ENCODE measurements around the gene KLHL22. TPM values are rescaled to one million over a fixed set of nuclear protein-coding genes. Genes with fewer than 3 reads are reported as not detected.
A peak's percentile ranks its signal among the peaks of the same experiment; 100 is the strongest.

Gene KLHL22
- total RNA-seq, 5 donors from 2014 or later (not counting 1 experiment from before 2014, with no cell fraction given), result 42.0 to 57.8 (median 47.1) TPM

GRCh38 chr22:20436307-20436767 lies 59.3 kb downstream of the KLHL22 start:
- Histone ChIP-seq H3K27me3 (replicated peaks in 1 of 2; ENCODE audit: control insufficient read depth in 2 of 2, extremely low read depth in 1 of 2, insufficient read depth in 2 of 2, low read length in 1 of 2) (peaks cover 15 to 77% of the 10 kb centered on the region in 2 experiments), H3K27ac (ENCODE audit: low read length) (no peak overlapping the region), H3K4me1 (ENCODE audit: control insufficient read depth in 1 of 2, extremely low read depth in 1 of 2, insufficient read depth in 2 of 2, low read length in 2 of 2) (peaks cover 2 to 32% of the 10 kb centered on the region in 2 experiments), H3K4me3 (ENCODE audit: control insufficient read depth in 1 of 2, extremely low read depth in 1 of 2, low read length in 1 of 2) (peak overlapping the region; percentile 28 to 53), H3K36me3 (ENCODE audit: control insufficient read depth in 2 of 2, extremely low read depth in 1 of 2, insufficient read depth in 1 of 2, low read length in 1 of 2) (peaks cover 1 to 4% of the 10 kb centered on the region in 2 donors), H3K9me3 (no peaks in the 10 kb centered on the region)
- ATAC-seq (replicated peaks in 1 of 4) (peak; percentile 13 to 32 (median 30)), DNase-seq (peak in 1 of 35 experiments; percentile 23)
- peak overlapping the region; percentile 73 to 88 (median 78) for H3K4me3 Mint-ChIP-seq
- POLR2A ChIA-PET, result no interaction called here
- H3K4me1 Mint-ChIP-seq, result peaks cover 20 to 29% (median 21%) of the 10 kb centered on the region in 3 donors
- H3K9me3 Mint-ChIP-seq, result no peaks in the 10 kb centered on the region
- 4% methylated on average over 50 of the region's 56 CpGs for WGBS (ENCODE audit: insufficient coverage)
- H3K27me3 Mint-ChIP-seq, result peaks cover 31 to 42% of the 10 kb centered on the region in 2 donors
- no peak overlapping the region for H3K27ac Mint-ChIP-seq
- CTCF ChIA-PET, result no interaction called here
- H3K36me3 Mint-ChIP-seq, result peaks cover 3% of the 10 kb centered on the region

GRCh38 chr22:20435436-20436306 lies 59.9 kb downstream of the KLHL22 start:
- Mint-ChIP-seq H3K4me3 (peak overlapping the region; percentile 41 to 59 (median 44)), H3K9me3 (no peaks in the 10 kb centered on the region), H3K36me3 (peaks cover 3% of the 10 kb centered on the region), H3K27ac (no peak overlapping the region), H3K4me1 (peaks cover 21 to 31% (median 21%) of the 10 kb centered on the region in 3 donors), H3K27me3 (peaks cover 31 to 42% of the 10 kb centered on the region in 2 donors)
- peaks cover 0 to 3% of the 10 kb centered on the region in 2 donors for H3K36me3 ChIP-seq (ENCODE audit: control insufficient read depth in 2 of 2, extremely low read depth in 1 of 2, insufficient read depth in 1 of 2, low read length in 1 of 2)
- H3K27me3 ChIP-seq (replicated peaks in 1 of 2; ENCODE audit: control insufficient read depth in 2 of 2, extremely low read depth in 1 of 2, insufficient read depth in 2 of 2, low read length in 1 of 2), result peaks cover 17 to 80% of the 10 kb centered on the region in 2 experiments
- 82% methylated on average over 8 of the region's 11 CpGs for WGBS (ENCODE audit: insufficient coverage)
- ATAC-seq (replicated peaks in 1 of 4) (no peak), DNase-seq (peak in 1 of 35 experiments; percentile 19)
- no peak overlapping the region for H3K4me3 ChIP-seq (ENCODE audit: control insufficient read depth in 1 of 2, extremely low read depth in 1 of 2, low read length in 1 of 2)
- CTCF ChIA-PET, result no interaction called here
- POLR2A ChIA-PET, result interaction anchor here in 1 of 2 donors (0.5 kb wide), 1 partner anchor 373 kb away, joined by 5 read pairs; no protein-coding TSS in a partner anchor
- H3K27ac ChIP-seq (ENCODE audit: low read length), result no peak overlapping the region
- no peaks in the 10 kb centered on the region for H3K9me3 ChIP-seq
- H3K4me1 ChIP-seq (ENCODE audit: control insufficient read depth in 1 of 2, extremely low read depth in 1 of 2, insufficient read depth in 2 of 2, low read length in 2 of 2), result peaks cover 3 to 38% of the 10 kb centered on the region in 2 experiments

- ChIA-PET POLR2A (no interaction called here), CTCF (no interaction called here)
- Mint-ChIP-seq H3K36me3 (peaks cover 3% of the 10 kb centered on the region), H3K27ac (no peak overlapping the region), H3K4me1 (peaks cover 21 to 38% (median 25%) of the 10 kb centered on the region in 3 donors), H3K4me3 (peak overlapping the region in 1 of 3 donors; percentile 59), H3K9me3 (no peaks in the 10 kb centered on the region), H3K27me3 (peaks cover 31 to 44% of the 10 kb centered on the region in 2 donors)
- no peaks in the 10 kb centered on the region for H3K36me3 ChIP-seq (ENCODE audit: control insufficient read depth in 2 of 2, extremely low read depth in 1 of 2, insufficient read depth in 1 of 2, low read length in 1 of 2)
- no peak for ATAC-seq (replicated peaks in 1 of 4)
- peak in 1 of 35 experiments; percentile 19 for DNase-seq
- no peak overlapping the region for H3K27ac ChIP-seq (ENCODE audit: low read length)
- peaks cover 12 to 47% of the 10 kb centered on the region in 2 experiments for H3K4me1 ChIP-seq (ENCODE audit: control insufficient read depth in 1 of 2, extremely low read depth in 1 of 2, insufficient read depth in 2 of 2, low read length in 2 of 2)
- WGBS (ENCODE audit: insufficient coverage), result 92% methylated on average over 3 of the region's 3 CpGs
- no peaks in the 10 kb centered on the region for H3K9me3 ChIP-seq
- H3K27me3 ChIP-seq (replicated peaks in 1 of 2; ENCODE audit: control insufficient read depth in 2 of 2, extremely low read depth in 1 of 2, insufficient read depth in 2 of 2, low read length in 1 of 2), result peaks cover 17 to 87% of the 10 kb centered on the region in 2 experiments
- no peak overlapping the region for H3K4me3 ChIP-seq (ENCODE audit: control insufficient read depth in 1 of 2, extremely low read depth in 1 of 2, low read length in 1 of 2)
Measured at GRCh38 chr22:20434773-20435172, 60.8 kb downstream of the KLHL22 start.

- DNase-seq (peak in 1 of 35 experiments; percentile 3), ATAC-seq (replicated peaks in 1 of 4) (no peak)
- no peaks in the 10 kb centered on the region for H3K9me3 ChIP-seq
- Mint-ChIP-seq H3K36me3 (peaks cover 3% of the 10 kb centered on the region), H3K4me3 (peak overlapping the region in 1 of 3 donors; percentile 59), H3K9me3 (no peaks in the 10 kb centered on the region), H3K27me3 (peaks cover 31 to 44% of the 10 kb centered on the region in 2 donors), H3K27ac (no peak overlapping the region), H3K4me1 (peaks cover 21 to 37% (median 25%) of the 10 kb centered on the region in 3 donors)
- peaks cover 17 to 91% of the 10 kb centered on the region in 2 experiments for H3K27me3 ChIP-seq (replicated peaks in 1 of 2; ENCODE audit: control insufficient read depth in 2 of 2, extremely low read depth in 1 of 2, insufficient read depth in 2 of 2, low read length in 1 of 2)
- H3K4me1 ChIP-seq (ENCODE audit: control insufficient read depth in 1 of 2, extremely low read depth in 1 of 2, insufficient read depth in 2 of 2, low read length in 2 of 2), result peaks cover 15 to 52% of the 10 kb centered on the region in 2 experiments
- POLR2A ChIA-PET, result no interaction called here
- no peaks in the 10 kb centered on the region for H3K36me3 ChIP-seq (ENCODE audit: control insufficient read depth in 2 of 2, extremely low read depth in 1 of 2, insufficient read depth in 1 of 2, low read length in 1 of 2)
- no peak overlapping the region for H3K27ac ChIP-seq (ENCODE audit: low read length)
- CTCF ChIA-PET, result interaction anchor here in 1 of 2 donors (0.6 kb wide), 1 partner anchor 106 kb away, joined by 10 read pairs; no protein-coding TSS in a partner anchor
- WGBS (ENCODE audit: insufficient coverage), result 93% methylated on average over 12 of the region's 12 CpGs
- no peak overlapping the region for H3K4me3 ChIP-seq (ENCODE audit: control insufficient read depth in 1 of 2, extremely low read depth in 1 of 2, low read length in 1 of 2)
Measured at GRCh38 chr22:20434264-20434751, 61.3 kb downstream of the KLHL22 start.

GRCh38 chr22:20433686-20434241 lies 61.8 kb downstream of the KLHL22 start:
- peaks cover 25 to 41% (median 29%) of the 10 kb centered on the region in 3 donors for H3K4me1 Mint-ChIP-seq
- peaks cover 17 to 88% of the 10 kb centered on the region in 2 experiments for H3K27me3 ChIP-seq (replicated peaks in 1 of 2; ENCODE audit: control insufficient read depth in 2 of 2, extremely low read depth in 1 of 2, insufficient read depth in 2 of 2, low read length in 1 of 2)

GRCh38 chr22:20433191-20433590 lies 62.4 kb downstream of the KLHL22 start:
- ATAC-seq (replicated peaks in 1 of 4) (no peak), DNase-seq (no peak)
- Mint-ChIP-seq H3K4me3 (peak overlapping the region in 1 of 3 donors; percentile 89), H3K36me3 (no peaks in the 10 kb centered on the region), H3K9me3 (no peaks in the 10 kb centered on the region), H3K27me3 (peaks cover 27 to 46% of the 10 kb centered on the region in 2 donors), H3K27ac (no peak overlapping the region), H3K4me1 (peaks cover 27 to 36% (median 28%) of the 10 kb centered on the region in 3 donors)
- ChIA-PET CTCF (no interaction called here), POLR2A (no interaction called here)
- 98% methylated on average over 4 of the region's 11 CpGs for WGBS (ENCODE audit: insufficient coverage)
- Histone ChIP-seq H3K9me3 (no peaks in the 10 kb centered on the region), H3K4me1 (ENCODE audit: control insufficient read depth in 1 of 2, extremely low read depth in 1 of 2, insufficient read depth in 2 of 2, low read length in 2 of 2) (peaks cover 17 to 57% of the 10 kb centered on the region in 2 experiments), H3K4me3 (ENCODE audit: control insufficient read depth in 1 of 2, extremely low read depth in 1 of 2, low read length in 1 of 2) (no peak overlapping the region), H3K36me3 (ENCODE audit: control insufficient read depth in 2 of 2, extremely low read depth in 1 of 2, insufficient read depth in 1 of 2, low read length in 1 of 2) (no peaks in the 10 kb centered on the region), H3K27me3 (replicated peaks in 1 of 2; ENCODE audit: control insufficient read depth in 2 of 2, extremely low read depth in 1 of 2, insufficient read depth in 2 of 2, low read length in 1 of 2) (peaks cover 17 to 88% of the 10 kb centered on the region in 2 experiments), H3K27ac (ENCODE audit: low read length) (no peak overlapping the region)

More at GRCh38 chr22:20433686-20434241, 61.8 kb downstream of the KLHL22 start:
- WGBS (ENCODE audit: insufficient coverage), result 87% methylated on average over 4 of the region's 4 CpGs
- CTCF ChIA-PET, result interaction anchor here in 1 of 2 donors (0.6 kb wide), 1 partner anchor 106 kb away, joined by 10 read pairs; no protein-coding TSS in a partner anchor
- Mint-ChIP-seq H3K36me3 (peaks cover 3% of the 10 kb centered on the region), H3K27ac (no peak overlapping the region), H3K9me3 (no peaks in the 10 kb centered on the region), H3K4me3 (peak overlapping the region in 1 of 3 donors; percentile 6), H3K27me3 (peaks cover 31 to 48% of the 10 kb centered on the region in 2 donors)
- Histone ChIP-seq H3K4me3 (ENCODE audit: control insufficient read depth in 1 of 2, extremely low read depth in 1 of 2, low read length in 1 of 2) (no peak overlapping the region), H3K4me1 (ENCODE audit: control insufficient read depth in 1 of 2, extremely low read depth in 1 of 2, insufficient read depth in 2 of 2, low read length in 2 of 2) (peaks cover 17 to 56% of the 10 kb centered on the region in 2 experiments), H3K27ac (ENCODE audit: low read length) (no peak overlapping the region), H3K36me3 (ENCODE audit: control insufficient read depth in 2 of 2, extremely low read depth in 1 of 2, insufficient read depth in 1 of 2, low read length in 1 of 2) (no peaks in the 10 kb centered on the region), H3K9me3 (no peaks in the 10 kb centered on the region)
- no peak for ATAC-seq (replicated peaks in 1 of 4)
- POLR2A ChIA-PET, result no interaction called here
- peak in 1 of 35 experiments; percentile 11 for DNase-seq
